ENCODE results near the gene MYADML2.

MYADML2 gene

GRCh38 chr17:81956607-81957589 lies 9.9 kb upstream of the MYADML2 start:
- ATAC-seq = no peak
- TF ChIP-seq, protein P1, sequence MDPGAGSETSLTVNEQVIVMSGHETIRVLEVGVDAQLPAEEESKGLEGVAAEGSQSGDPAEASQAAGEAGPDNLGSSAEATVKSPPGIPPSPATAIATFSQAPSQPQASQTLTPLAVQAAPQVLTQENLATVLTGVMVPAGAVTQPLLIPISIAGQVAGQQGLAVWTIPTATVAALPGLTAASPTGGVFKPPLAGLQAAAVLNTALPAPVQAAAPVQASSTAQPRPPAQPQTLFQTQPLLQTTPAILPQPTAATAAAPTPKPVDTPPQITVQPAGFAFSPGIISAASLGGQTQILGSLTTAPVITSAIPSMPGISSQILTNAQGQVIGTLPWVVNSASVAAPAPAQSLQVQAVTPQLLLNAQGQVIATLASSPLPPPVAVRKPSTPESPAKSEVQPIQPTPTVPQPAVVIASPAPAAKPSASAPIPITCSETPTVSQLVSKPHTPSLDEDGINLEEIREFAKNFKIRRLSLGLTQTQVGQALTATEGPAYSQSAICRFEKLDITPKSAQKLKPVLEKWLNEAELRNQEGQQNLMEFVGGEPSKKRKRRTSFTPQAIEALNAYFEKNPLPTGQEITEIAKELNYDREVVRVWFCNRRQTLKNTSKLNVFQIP (CRISPR knock-in tag; IDR thresholded peaks at IDR 0.05; ENCODE audit: borderline replicate concordance, low read depth) = no peak
- TF ChIP-seq TOX (CRISPR knock-in tag; IDR thresholded peaks at IDR 0.05; ENCODE audit: borderline replicate concordance) (no peak), ZNF70 (CRISPR knock-in tag; IDR thresholded peaks at IDR 0.05) (no peak), ZNF565 (CRISPR knock-in tag; conservative IDR thresholded peaks at IDR 0.05; ENCODE audit: low read depth) (no peak), TSHZ2 (CRISPR knock-in tag; IDR thresholded peaks at IDR 0.05) (no peak), ZFP3 (CRISPR knock-in tag; IDR thresholded peaks at IDR 0.05) (no peak)
- TF ChIP-seq, protein P2, sequence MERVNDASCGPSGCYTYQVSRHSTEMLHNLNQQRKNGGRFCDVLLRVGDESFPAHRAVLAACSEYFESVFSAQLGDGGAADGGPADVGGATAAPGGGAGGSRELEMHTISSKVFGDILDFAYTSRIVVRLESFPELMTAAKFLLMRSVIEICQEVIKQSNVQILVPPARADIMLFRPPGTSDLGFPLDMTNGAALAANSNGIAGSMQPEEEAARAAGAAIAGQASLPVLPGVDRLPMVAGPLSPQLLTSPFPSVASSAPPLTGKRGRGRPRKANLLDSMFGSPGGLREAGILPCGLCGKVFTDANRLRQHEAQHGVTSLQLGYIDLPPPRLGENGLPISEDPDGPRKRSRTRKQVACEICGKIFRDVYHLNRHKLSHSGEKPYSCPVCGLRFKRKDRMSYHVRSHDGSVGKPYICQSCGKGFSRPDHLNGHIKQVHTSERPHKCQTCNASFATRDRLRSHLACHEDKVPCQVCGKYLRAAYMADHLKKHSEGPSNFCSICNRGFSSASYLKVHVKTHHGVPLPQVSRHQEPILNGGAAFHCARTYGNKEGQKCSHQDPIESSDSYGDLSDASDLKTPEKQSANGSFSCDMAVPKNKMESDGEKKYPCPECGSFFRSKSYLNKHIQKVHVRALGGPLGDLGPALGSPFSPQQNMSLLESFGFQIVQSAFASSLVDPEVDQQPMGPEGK (CRISPR knock-in tag; IDR thresholded peaks at IDR 0.05; ENCODE audit: borderline replicate concordance) = no peak

- no peak for ATAC-seq
- TF ChIP-seq ZC3H10 (CRISPR knock-in tag; IDR thresholded peaks at IDR 0.05) (no peak), ARNTL (CRISPR knock-in tag; IDR thresholded peaks at IDR 0.05; ENCODE audit: borderline replicate concordance, low read depth) (no peak), ZFP30 (CRISPR knock-in tag; IDR thresholded peaks at IDR 0.05) (no peak), ESRRG (CRISPR knock-in tag; IDR thresholded peaks at IDR 0.05) (no peak), CREB5 (CRISPR knock-in tag; IDR thresholded peaks at IDR 0.05; ENCODE audit: low read depth) (no peak), CSDC2 (CRISPR knock-in tag; IDR thresholded peaks at IDR 0.05) (no peak), SNAI2 (CRISPR knock-in tag; IDR thresholded peaks at IDR 0.05) (no peak), ZNF70 (CRISPR knock-in tag; IDR thresholded peaks at IDR 0.05) (no peak), ZNF565 (CRISPR knock-in tag; conservative IDR thresholded peaks at IDR 0.05; ENCODE audit: low read depth) (no peak), GLIS3 (CRISPR knock-in tag; IDR thresholded peaks at IDR 0.05) (no peak), TOX (CRISPR knock-in tag; IDR thresholded peaks at IDR 0.05; ENCODE audit: borderline replicate concordance) (no peak), ZNF8 (CRISPR knock-in tag; IDR thresholded peaks at IDR 0.05) (no peak), TSHZ2 (CRISPR knock-in tag; IDR thresholded peaks at IDR 0.05) (no peak), RARB (CRISPR knock-in tag; IDR thresholded peaks at IDR 0.05) (no peak), ZFP3 (CRISPR knock-in tag; IDR thresholded peaks at IDR 0.05) (no peak), PPARA (CRISPR knock-in tag; IDR thresholded peaks at IDR 0.05; ENCODE audit: borderline replicate concordance) (no peak)
- TF ChIP-seq, protein P1 (CRISPR knock-in tag; IDR thresholded peaks at IDR 0.05; ENCODE audit: borderline replicate concordance, low read depth) = no peak
- TF ChIP-seq, protein P3, sequence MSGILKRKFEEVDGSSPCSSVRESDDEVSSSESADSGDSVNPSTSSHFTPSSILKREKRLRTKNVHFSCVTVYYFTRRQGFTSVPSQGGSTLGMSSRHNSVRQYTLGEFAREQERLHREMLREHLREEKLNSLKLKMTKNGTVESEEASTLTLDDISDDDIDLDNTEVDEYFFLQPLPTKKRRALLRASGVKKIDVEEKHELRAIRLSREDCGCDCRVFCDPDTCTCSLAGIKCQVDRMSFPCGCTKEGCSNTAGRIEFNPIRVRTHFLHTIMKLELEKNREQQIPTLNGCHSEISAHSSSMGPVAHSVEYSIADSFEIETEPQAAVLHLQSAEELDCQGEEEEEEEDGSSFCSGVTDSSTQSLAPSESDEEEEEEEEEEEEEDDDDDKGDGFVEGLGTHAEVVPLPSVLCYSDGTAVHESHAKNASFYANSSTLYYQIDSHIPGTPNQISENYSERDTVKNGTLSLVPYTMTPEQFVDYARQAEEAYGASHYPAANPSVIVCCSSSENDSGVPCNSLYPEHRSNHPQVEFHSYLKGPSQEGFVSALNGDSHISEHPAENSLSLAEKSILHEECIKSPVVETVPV (CRISPR knock-in tag; IDR thresholded peaks at IDR 0.05) = no peak
Observed at GRCh38 chr17:81955756-81956544, 8.9 kb upstream of the MYADML2 start.

Measured in SK-N-SH treated with all-trans-retinoic acid at 6 μM for 48 hours (cell line).